Epithelial cell of prostate (primary cell): Measurements from ENCODE around the gene SLC25A25.

Source experiments
- DNase-seq: peaks from one replicate; pipeline ENCODE4 v3.0.0-alpha.2; 2011; ENCODE audit warnings: low read depth, low spot score
- H3K27ac ChIP-seq: fragments of 450-650 bp; 2 replicates; pipeline ENCODE4 v1.5.1; 2017; ENCODE audit warnings: mild to moderate bottlenecking

SLC25A25 gene

GRCh38 chr9:128139621-128140020, 71.6 kb downstream of the SLC25A25 start:
- no peak overlapping the region for H3K27ac ChIP-seq
- no peak for DNase-seq

GRCh38 chr9:128141604-128142003, 73.6 kb downstream of the SLC25A25 start:
- DNase-seq = no peak

GRCh38 chr9:128142061-128142460, 74.0 kb downstream of the SLC25A25 start:
- DNase-seq = no peak
- H3K27ac ChIP-seq = peak overlapping the region; percentile 27

More at GRCh38 chr9:128141604-128142003, 73.6 kb downstream of the SLC25A25 start:
- peak overlapping the region; percentile 27 for H3K27ac ChIP-seq

- peak overlapping the region; percentile 95 for H3K27ac ChIP-seq
- DNase-seq = no peak
Measured at GRCh38 chr9:128142596-128142995, 74.6 kb downstream of the SLC25A25 start.

- H3K27ac ChIP-seq = peak overlapping the region; percentile 95
- no peak for DNase-seq
Measured at GRCh38 chr9:128143525-128144238, 75.7 kb downstream of the SLC25A25 start.

GRCh38 chr9:128144239-128145181, 76.5 kb downstream of the SLC25A25 start:
- peak overlapping the region; percentile 95 for H3K27ac ChIP-seq
- no peak for DNase-seq

GRCh38 chr9:128145536-128145935, 77.5 kb downstream of the SLC25A25 start:
- DNase-seq = peak; percentile 95
- peak overlapping the region; percentile 95 for H3K27ac ChIP-seq

GRCh38 chr9:128145951-128146351, 77.9 kb downstream of the SLC25A25 start:
- DNase-seq = no peak
- H3K27ac ChIP-seq = peak overlapping the region; percentile 95

- H3K27ac ChIP-seq = peak overlapping the region; percentile 95
- no peak for DNase-seq
Measured at GRCh38 chr9:128146591-128147120, 78.6 kb downstream of the SLC25A25 start.

GRCh38 chr9:128148509-128149000, 80.5 kb downstream of the SLC25A25 start:
- no peak for DNase-seq
- H3K27ac ChIP-seq = peak overlapping the region; percentile 98

- peak; percentile 84 for DNase-seq
- H3K27ac ChIP-seq = peak within 1 kb of the TSS; percentile 98
Measured at GRCh38 chr9:128149001-128149701, 81.1 kb downstream of the SLC25A25 start, which contains the start of gene LCN2. Gene LCN2, plus strand, starts transcription at chr9:128149453. Its CDS starts 73 bp downstream, at chr9:128149526.

- peak overlapping the region; percentile 98 for H3K27ac ChIP-seq
- DNase-seq = no peak
Measured at GRCh38 chr9:128149951-128150593, 82.0 kb downstream of the SLC25A25 start.

GRCh38 chr9:128150594-128151308, 82.7 kb downstream of the SLC25A25 start:
- DNase-seq = no peak
- H3K27ac ChIP-seq = peak overlapping the region; percentile 98

- DNase-seq = no peak
- H3K27ac ChIP-seq = peak overlapping the region; percentile 98
Measured at GRCh38 chr9:128151309-128152132, 83.5 kb downstream of the SLC25A25 start.

GRCh38 chr9:128152133-128153059, 84.4 kb downstream of the SLC25A25 start:
- DNase-seq = no peak
- H3K27ac ChIP-seq = peak overlapping the region; percentile 98

GRCh38 chr9:128153060-128153946, 85.3 kb downstream of the SLC25A25 start:
- DNase-seq = no peak
- no peak overlapping the region for H3K27ac ChIP-seq
